Kidney capillary endothelial cell (primary cell): Measurements from ENCODE around the gene TIMM10.
"Not testable (repeated sequence)": the region's sequence is repeated elsewhere in the genome, so short reads cannot be mapped to it uniquely, and the experiment has no call there.

Source experiments
- DNase-seq: peaks from one replicate; pipeline ENCODE4 v3.0.0-alpha.2; 2018; ENCODE audit warnings: low spot score

The TIMM10 gene

GRCh38 chr11:57542582-57542981, 12.0 kb upstream of the TIMM10 start:
- DNase-seq, result no peak

DNA sequence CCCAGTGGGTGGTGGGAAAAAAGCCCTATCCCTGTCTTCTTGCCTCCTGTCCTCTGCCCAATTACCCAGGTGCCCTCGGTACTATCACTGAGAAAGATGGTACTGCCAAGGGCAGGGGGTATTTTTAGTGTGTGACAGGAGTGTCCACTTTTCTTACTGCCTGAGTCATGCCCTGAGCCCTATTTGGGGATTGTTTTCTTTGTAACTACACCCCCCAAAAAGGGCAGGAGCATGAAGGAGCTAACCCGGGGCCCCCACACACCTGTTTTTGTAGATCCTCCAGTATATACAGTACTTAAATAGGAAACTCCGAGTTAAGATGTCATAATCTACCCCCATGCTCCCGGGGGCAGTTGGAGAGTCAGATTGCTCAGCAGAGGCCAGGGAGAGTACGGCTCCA, 10.6 kb upstream of the TIMM10 start:
- no peak for DNase-seq

- DNase-seq, result no peak
Measured at GRCh38 chr11:57539342-57539741, 8.8 kb upstream of the TIMM10 start.

- no peak for DNase-seq
Measured at GRCh38 chr11:57536947-57537619, 6.5 kb upstream of the TIMM10 start, which contains the start of gene SMTNL1. SMTNL1 (plus strand) TSS chr11:57537595; CDS start chr11:57542643, 5,048 bp downstream.

GRCh38 chr11:57534449-57534848, 3.9 kb upstream of the TIMM10 start:
- DNase-seq, result not testable (repeated sequence)

GRCh38 chr11:57530215-57530595, 349 bp downstream of the TIMM10 start:
- DNase-seq, result no peak

DNA sequence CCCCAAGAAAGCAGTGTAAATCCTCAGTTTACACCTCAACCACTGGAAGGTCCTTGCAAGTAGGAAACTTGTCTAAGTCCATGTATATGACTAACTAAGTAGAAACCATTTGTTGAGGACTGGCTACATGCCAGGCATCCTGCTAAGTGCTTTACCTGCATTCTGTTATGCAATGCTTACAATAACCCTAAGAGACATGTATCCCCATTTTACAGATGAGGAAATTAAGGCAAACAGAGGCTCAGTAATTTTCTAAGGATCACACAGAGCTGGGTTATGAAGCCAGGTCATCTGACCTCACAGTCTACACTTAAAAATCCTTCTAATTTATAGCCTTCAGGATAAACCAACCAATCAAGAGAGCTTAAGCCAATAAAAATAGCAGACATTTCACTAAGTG, 1.5 kb downstream of the TIMM10 start:
- no peak for DNase-seq

GRCh38 chr11:57527056-57527631, 3.4 kb downstream of the TIMM10 start:
- peak; percentile 66 for DNase-seq

GRCh38 chr11:57523419-57523818, 7.1 kb downstream of the TIMM10 start:
- DNase-seq, result no peak

GRCh38 chr11:57521116-57521515, 9.4 kb downstream of the TIMM10 start:
- DNase-seq, result no peak

GRCh38 chr11:57516061-57516443, 14.5 kb downstream of the TIMM10 start:
- no peak for DNase-seq

- peak; percentile 37 for DNase-seq
Measured at GRCh38 chr11:57515332-57516060, 15.1 kb downstream of the TIMM10 start, which contains the start of gene SLC43A1. SLC43A1 (minus strand) TSS chr11:57515702; CDS start chr11:57514111, 1,591 bp downstream.

GRCh38 chr11:57514538-57515331, 15.8 kb downstream of the TIMM10 start:
- no peak for DNase-seq

- DNase-seq, result no peak
Measured at GRCh38 chr11:57513911-57514537, 16.5 kb downstream of the TIMM10 start.

- DNase-seq, result no peak
Measured at GRCh38 chr11:57513452-57513795, 17.1 kb downstream of the TIMM10 start.

- no peak for DNase-seq
Measured at GRCh38 chr11:57512646-57513451, 17.7 kb downstream of the TIMM10 start.

DNA sequence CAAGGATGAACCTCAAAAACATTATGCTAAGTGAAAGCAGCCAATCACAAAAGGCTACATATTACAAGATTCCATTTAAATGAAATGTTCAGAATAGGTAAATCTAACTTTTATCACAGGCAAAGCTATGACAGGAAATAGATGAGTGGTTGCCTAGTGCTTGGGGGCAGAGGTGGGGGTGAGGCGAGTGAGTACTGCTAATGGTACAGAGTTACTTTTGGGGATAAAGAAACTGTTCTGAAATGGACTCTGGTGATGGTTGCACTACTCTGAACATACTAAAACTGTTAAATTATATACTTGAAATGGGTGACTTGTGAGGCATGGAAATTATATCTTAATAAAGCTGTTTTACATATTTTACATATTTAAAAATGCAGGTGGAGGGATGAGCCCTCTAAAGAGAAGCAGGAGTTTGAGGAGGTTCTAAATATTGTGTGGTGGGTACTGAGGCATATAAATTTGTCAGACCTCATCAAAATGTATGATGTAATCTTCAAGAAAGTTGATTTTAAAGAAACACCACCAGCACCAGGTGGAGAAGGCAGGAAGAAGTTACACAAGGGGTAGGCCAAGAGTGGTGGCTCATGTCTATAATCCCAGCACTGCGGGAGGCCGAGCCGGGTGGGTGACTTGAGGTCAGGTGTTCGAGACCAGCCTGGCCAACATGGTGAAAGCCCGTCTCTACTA, 18.7 kb downstream of the TIMM10 start:
- DNase-seq, result no peak

DNA sequence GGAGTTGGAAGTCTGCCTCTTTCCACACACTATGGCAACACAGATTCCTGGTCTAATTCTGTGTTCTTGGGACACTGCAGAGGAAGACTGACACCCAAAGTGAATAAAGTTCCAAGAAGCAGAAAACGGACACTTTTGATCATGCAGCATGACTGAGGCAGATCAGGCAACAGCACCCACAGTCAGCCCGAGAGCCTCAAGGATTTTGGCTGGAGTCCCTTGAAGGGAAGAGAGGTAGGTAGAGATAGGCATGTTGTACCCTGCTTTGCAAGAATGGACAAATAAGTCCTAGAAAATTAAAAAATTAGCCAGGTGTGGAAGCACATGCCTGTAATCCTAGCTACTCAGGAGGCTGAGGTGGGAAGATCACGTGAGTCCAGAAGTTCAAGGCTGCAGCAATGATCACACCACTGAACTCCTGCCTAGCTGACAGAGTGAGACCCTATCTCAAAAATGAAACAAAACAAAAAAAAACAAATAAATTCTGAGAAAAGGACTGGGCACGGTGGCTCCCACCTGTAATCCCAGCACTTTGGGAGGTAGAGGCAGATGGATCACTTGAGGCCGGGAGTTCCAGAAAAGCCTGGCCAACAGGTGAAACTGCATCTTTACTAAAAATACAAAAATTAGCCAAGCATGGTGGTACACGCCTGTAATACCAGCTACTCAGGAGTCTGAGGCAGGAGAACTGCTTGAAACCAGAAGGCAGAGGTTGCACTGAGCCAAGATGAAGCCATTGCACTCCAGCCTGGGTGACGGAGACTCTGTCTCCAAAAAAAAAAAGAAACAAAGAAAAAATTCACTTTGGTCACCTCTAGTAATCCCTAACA, 22.0 kb downstream of the TIMM10 start:
- no peak for DNase-seq

DNA sequence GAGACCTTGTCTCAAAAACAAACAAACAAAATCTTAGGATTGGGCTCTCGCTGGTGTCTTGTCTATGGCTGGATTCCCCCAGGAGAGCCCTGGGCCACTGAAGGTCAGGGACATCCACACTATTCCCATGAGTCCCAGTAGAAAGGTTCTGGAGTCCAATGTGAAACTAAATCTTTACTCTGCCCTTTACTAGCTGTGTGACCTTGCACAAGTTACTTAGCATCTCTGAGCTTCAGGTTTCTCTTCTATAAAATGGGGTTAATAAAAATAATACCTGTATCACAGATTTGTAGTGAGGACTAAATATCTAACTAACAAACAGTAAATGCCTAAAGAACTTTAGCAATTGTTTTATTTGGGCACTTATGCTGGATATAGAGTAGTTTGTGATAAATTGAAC, 24.0 kb downstream of the TIMM10 start:
- DNase-seq, result no peak

DNA sequence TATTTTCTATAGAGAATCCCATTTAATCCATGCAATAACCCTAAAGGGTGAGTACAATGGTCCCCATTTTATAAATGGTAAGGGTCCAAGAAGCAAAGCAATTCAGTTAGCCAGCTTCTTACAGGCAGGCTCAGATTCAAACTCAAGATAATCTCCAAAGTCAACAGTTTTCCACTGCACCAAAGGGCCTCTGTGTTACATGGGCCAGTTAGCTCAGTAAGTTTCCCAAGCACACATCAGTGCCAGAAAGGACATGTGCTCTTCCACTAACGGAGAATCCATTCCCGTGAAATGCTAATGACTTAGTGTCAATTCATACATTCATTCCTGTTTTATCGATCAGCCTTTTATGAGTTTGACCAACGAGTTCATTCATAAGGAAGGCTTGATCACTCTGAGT, 26.0 kb downstream of the TIMM10 start:
- no peak for DNase-seq
